Hepatocyte (in vitro differentiated cells): ENCODE measurements around the gene ANKRD11. TPM values are rescaled to one million over a fixed set of nuclear protein-coding genes. Genes with fewer than 3 reads are reported as not detected.

Experiments
- DNase-seq: peaks from one replicate; pipeline ENCODE4 v3.0.0-alpha.2; 2016; ENCODE audit warnings: low spot score
- H2AFZ ChIP-seq: fragments of 200-600 bp; sonication (generic); 2 replicates; pipeline ENCODE4 v1.6.0; 2016; ENCODE audit warnings: antibody characterized with exemption, mild to moderate bottlenecking
- H3K27ac ChIP-seq: fragments of 200-600 bp; sonication (generic); 2 replicates; pipeline ENCODE4 v1.5.1; 2016; ENCODE audit warnings: mild to moderate bottlenecking
- H3K27me3 ChIP-seq: fragments of 200-600 bp; sonication (generic); 2 replicates; pipeline ENCODE4 v1.6.1; 2016
- H3K36me3 ChIP-seq: fragments of 200-600 bp; sonication (generic); replicated peaks from 2 replicates; pipeline ENCODE4 v1.5.1; 2016; ENCODE audit warnings: low read depth; ENCODE audit not compliant: insufficient read depth
- H3K4me1 ChIP-seq: fragments of 200-600 bp; sonication (generic); 2 replicates; pipeline ENCODE4 v1.5.1; 2016; ENCODE audit warnings: mild to moderate bottlenecking, moderate library complexity; ENCODE audit not compliant: insufficient read depth
- H3K4me2 ChIP-seq: fragments of 200-600 bp; sonication (generic); 2 replicates; pipeline ENCODE4 v1.6.0; 2016
- H3K4me3 ChIP-seq: fragments of 200-600 bp; sonication (generic); 2 replicates; pipeline ENCODE4 v1.5.1; 2016; ENCODE audit warnings: mild to moderate bottlenecking
- H3K79me2 ChIP-seq: fragments of 200-600 bp; sonication (generic); 2 replicates; pipeline ENCODE4 v1.6.0; 2017; ENCODE audit warnings: mild to moderate bottlenecking
- H3K9me2 ChIP-seq: fragments of 200-600 bp; sonication (generic); replicated peaks from 2 replicates; pipeline ENCODE4 v1.6.0; 2017; ENCODE audit warnings: mild to moderate bottlenecking; ENCODE audit not compliant: insufficient read depth
- H3K9me3 ChIP-seq: fragments of 200-600 bp; sonication (generic); 2 replicates; pipeline ENCODE4 v1.5.1; 2016; ENCODE audit warnings: low read depth, mild to moderate bottlenecking
- H4K20me1 ChIP-seq: fragments of 200-600 bp; sonication (generic); 2 replicates; pipeline ENCODE4 v1.6.0; 2016; ENCODE audit warnings: mild to moderate bottlenecking; ENCODE audit not compliant: insufficient read depth, poor library complexity, severe bottlenecking
- EZH2 ChIP-seq: fragments of 200-600 bp; sonication (generic); IDR thresholded peaks from 2 replicates; pipeline ENCODE4 v1.6.1; 2016; ENCODE audit warnings: antibody characterized with exemption, mild to moderate bottlenecking, borderline replicate concordance
- EZH2phosphoT487 ChIP-seq: fragments of 200-600 bp; sonication (generic); IDR thresholded peaks from one replicate; pipeline ENCODE4 v1.6.1; 2018; ENCODE audit warnings: antibody characterized with exemption, mild to moderate bottlenecking, low read depth, moderate library complexity; ENCODE audit not compliant: unreplicated experiment, severe bottlenecking
- WGBS: methylation state at CpG from one replicate; pipeline ENCODE4 v1.1.6; 2016; ENCODE audit warnings: low lambda C conversion rate; ENCODE audit errors: missing lambda C conversion rate; 5-methylcytosine and 5-hydroxymethylcytosine counted together
- polyA plus RNA-seq: library from polyadenylated mRNA; unstranded; fragments of >200 nt; fragmentation: Nextera tagmentation; extraction: Ambion mirVana; gene quantifications from 2 replicates; pipeline ENCODE4 v1.2.1, GENCODE V29; 2016
- total RNA-seq: library from RNA; depleted of rRNA; stranded (reverse); fragments of >200 nt; gene quantifications from 2 replicates; pipeline ENCODE4 v1.2.3, GENCODE V29; 2014
- TF ChIP-seq, protein P1 (sequence below): fragments of 200-600 bp; sonication (generic); IDR thresholded peaks from 2 replicates; pipeline ENCODE4 v1.5.1; 2016; ENCODE audit warnings: antibody characterized with exemption, mild to moderate bottlenecking; ENCODE audit not compliant: poor library complexity

ANKRD11 gene
- total and polyA plus RNA-seq, 2 experiments from 2014 or later = 48.7 to 130 TPM

DNA sequence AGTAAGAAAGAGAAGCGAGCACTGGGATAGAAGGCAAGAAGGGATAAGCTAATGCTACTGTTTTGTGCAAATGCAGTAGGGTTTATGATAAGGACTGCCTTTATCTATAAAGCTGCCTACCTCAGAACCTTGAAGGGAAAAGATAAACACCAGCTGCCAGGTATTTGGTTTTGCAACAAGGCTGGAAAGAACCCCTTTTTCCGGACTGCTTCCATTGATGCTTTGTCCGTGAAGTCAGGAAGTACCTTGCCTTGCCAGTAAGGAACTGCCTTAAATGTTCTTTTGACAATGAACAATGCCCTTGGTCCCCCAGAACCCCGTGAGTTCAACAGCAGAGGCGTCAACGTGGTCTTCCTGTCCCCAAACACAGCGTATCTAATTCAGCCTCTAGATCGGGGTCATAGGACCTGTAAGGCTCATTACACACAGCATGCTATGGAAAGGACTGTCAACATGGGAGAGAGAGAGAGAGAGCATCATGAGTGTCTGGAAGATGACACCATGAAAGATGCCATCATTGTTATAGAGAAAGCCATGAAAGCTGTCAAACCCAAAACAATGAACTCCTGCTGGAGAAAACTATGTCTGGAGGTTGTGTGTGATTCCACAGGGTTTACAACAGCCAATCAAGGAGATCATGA is 113.4 kb downstream of the ANKRD11 start:
- Histone ChIP-seq H3K4me3 (no peak overlapping the region), H3K36me3 (no peaks in the 10 kb centered on the region), H3K4me2 (peak overlapping the region; percentile 40), H3K9me2 (no peaks in the 10 kb centered on the region), H2AFZ (no peak overlapping the region), H3K79me2 (peaks cover 100% of the 10 kb centered on the region), H3K4me1 (peaks cover 2% of the 10 kb centered on the region), H3K27ac (peak overlapping the region; percentile 62), H3K27me3 (no peaks in the 10 kb centered on the region), H3K9me3 (no peaks in the 10 kb centered on the region), H4K20me1 (peaks cover 100% of the 10 kb centered on the region)
- no peak for DNase-seq
- TF ChIP-seq EZH2phosphoT487 = no peak
- TF ChIP-seq, protein P1, sequence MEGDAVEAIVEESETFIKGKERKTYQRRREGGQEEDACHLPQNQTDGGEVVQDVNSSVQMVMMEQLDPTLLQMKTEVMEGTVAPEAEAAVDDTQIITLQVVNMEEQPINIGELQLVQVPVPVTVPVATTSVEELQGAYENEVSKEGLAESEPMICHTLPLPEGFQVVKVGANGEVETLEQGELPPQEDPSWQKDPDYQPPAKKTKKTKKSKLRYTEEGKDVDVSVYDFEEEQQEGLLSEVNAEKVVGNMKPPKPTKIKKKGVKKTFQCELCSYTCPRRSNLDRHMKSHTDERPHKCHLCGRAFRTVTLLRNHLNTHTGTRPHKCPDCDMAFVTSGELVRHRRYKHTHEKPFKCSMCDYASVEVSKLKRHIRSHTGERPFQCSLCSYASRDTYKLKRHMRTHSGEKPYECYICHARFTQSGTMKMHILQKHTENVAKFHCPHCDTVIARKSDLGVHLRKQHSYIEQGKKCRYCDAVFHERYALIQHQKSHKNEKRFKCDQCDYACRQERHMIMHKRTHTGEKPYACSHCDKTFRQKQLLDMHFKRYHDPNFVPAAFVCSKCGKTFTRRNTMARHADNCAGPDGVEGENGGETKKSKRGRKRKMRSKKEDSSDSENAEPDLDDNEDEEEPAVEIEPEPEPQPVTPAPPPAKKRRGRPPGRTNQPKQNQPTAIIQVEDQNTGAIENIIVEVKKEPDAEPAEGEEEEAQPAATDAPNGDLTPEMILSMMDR = no peak
- TF ChIP-seq EZH2 = no peak
- WGBS = 79% methylated on average over 8 of the region's 8 CpGs

DNA sequence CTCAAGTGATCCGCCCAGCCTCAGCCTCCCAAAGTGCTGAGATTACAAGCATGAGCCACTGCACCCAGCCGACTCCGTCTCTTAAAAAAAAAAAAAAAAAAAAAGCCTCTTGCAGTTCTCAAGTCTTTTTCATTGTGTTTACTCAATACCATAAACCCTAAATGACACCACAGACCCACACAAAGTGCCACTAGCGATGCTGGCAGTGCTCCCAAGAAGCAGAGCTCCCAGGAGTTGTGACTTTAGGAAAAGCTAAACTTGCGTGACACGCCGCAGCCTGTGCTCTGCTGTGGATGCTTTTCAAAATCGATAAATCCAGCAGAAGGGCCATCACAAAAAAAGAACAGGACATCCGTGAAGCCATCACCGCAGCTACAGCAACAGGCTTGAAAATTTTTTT is 114.7 kb downstream of the ANKRD11 start:
- H3K27ac ChIP-seq = no peak overlapping the region
- peaks cover 100% of the 10 kb centered on the region for H3K79me2 ChIP-seq
- H4K20me1 ChIP-seq = peaks cover 100% of the 10 kb centered on the region
- H3K4me3 ChIP-seq = no peak overlapping the region
- 87% methylated on average over 10 of the region's 10 CpGs for WGBS
- no peaks in the 10 kb centered on the region for H3K27me3 ChIP-seq
- H3K4me1 ChIP-seq = no peaks in the 10 kb centered on the region
- H3K9me3 ChIP-seq = no peaks in the 10 kb centered on the region
- no peak overlapping the region for H2AFZ ChIP-seq
- H3K36me3 ChIP-seq = no peaks in the 10 kb centered on the region
- TF ChIP-seq EZH2 (no peak), EZH2phosphoT487 (no peak)
- TF ChIP-seq, protein P1 = no peak
- no peak overlapping the region for H3K4me2 ChIP-seq
- no peak for DNase-seq
- H3K9me2 ChIP-seq = no peaks in the 10 kb centered on the region

DNA sequence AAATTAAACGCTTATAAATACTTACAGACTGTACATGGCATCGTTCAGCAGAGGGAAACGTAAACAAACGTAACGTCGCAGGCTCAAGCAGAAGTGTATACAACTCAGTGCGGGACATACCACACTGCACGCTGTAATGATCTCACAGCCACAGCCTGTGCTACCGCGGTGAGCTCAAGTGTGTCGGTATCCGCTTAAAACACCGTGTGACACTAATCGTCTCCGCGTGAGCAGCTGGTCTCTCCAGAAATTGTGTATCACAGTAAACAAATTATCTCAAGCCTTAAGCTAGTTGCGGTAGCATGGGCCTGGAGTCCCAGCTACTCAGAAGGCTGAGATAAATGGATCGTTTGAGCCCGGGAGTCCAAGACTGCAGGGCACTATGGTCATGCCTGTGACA is 115.3 kb downstream of the ANKRD11 start:
- Histone ChIP-seq H3K27me3 (no peaks in the 10 kb centered on the region), H2AFZ (no peak overlapping the region), H3K27ac (peak overlapping the region; percentile 4), H3K36me3 (no peaks in the 10 kb centered on the region), H3K9me2 (no peaks in the 10 kb centered on the region), H4K20me1 (peaks cover 100% of the 10 kb centered on the region), H3K4me3 (no peak overlapping the region), H3K9me3 (no peaks in the 10 kb centered on the region), H3K4me2 (peak overlapping the region; percentile 38), H3K79me2 (peaks cover 100% of the 10 kb centered on the region), H3K4me1 (peaks cover 1% of the 10 kb centered on the region)
- DNase-seq = no peak
- TF ChIP-seq, protein P1 = no peak
- TF ChIP-seq EZH2phosphoT487 (no peak), EZH2 (no peak)
- 83% methylated on average over 19 of the region's 19 CpGs for WGBS
